Transverse colon (tissue), 3 donors: ENCODE results near the gene CPNE1.

Source experiments
- POLR2A ChIP-seq: fragments of 450-650 bp; IDR thresholded peaks from one replicate; pipeline ENCODE4 v1.6.1; 2016; ENCODE audit warnings: antibody characterized with exemption, mild to moderate bottlenecking, moderate library complexity
- TF ChIP-seq, protein P1 (sequence below), 5 experiments: fragments of 200-600 bp in 3 of 5; fragments of 450-650 bp in 2 of 5; sonication (generic) in 3 of 5; IDR thresholded peaks; 1 replicate in 2 of 5; 2 replicates in 3 of 5; pipeline ENCODE4 v1.5.1; 2016 to 2017; ENCODE audit warnings: antibody characterized with exemption in 5 of 5, inconsistent platforms in 3 of 5, mild to moderate bottlenecking in 2 of 5, moderate library complexity in 1 of 5

DNA sequence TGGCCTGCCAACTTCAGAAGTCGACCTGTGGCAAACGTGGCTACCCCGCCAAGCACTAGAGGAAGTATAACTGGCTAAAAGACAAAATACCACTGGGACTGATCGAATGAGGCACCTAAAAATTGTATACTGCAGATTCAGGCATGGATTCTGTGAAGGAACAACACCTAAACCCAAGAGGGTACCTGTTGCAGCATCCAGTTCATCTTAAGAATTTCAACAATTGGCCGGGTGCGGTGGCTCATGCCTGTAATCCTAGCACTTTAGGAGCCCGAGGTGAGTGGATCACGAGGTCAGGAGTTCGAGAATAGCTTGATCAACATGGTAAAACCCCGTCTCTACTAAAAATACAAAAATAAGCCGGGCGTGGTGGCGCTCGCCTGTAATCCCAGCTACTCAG, 76.3 kb downstream of the CPNE1 start:
- TF ChIP-seq, protein P1, sequence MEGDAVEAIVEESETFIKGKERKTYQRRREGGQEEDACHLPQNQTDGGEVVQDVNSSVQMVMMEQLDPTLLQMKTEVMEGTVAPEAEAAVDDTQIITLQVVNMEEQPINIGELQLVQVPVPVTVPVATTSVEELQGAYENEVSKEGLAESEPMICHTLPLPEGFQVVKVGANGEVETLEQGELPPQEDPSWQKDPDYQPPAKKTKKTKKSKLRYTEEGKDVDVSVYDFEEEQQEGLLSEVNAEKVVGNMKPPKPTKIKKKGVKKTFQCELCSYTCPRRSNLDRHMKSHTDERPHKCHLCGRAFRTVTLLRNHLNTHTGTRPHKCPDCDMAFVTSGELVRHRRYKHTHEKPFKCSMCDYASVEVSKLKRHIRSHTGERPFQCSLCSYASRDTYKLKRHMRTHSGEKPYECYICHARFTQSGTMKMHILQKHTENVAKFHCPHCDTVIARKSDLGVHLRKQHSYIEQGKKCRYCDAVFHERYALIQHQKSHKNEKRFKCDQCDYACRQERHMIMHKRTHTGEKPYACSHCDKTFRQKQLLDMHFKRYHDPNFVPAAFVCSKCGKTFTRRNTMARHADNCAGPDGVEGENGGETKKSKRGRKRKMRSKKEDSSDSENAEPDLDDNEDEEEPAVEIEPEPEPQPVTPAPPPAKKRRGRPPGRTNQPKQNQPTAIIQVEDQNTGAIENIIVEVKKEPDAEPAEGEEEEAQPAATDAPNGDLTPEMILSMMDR (IDR thresholded peaks at IDR 0.05): no peak
- TF ChIP-seq POLR2A: no peak
